Stimulated activated CD4-positive, alpha-beta T cell treated with anti-CD3 and anti-CD28 coated beads, TNF-alpha, amount 100 ng/mL, for 4 hours (primary cell): ENCODE data around the gene NDUFS1.
"Not testable (repeated sequence)": the region's sequence is repeated elsewhere in the genome, so short reads cannot be mapped to it uniquely, and the experiment has no call there.

Source experiments
- DNase-seq, 3 experiments: peaks; one replicate each; pipeline ENCODE4 v3.0.0-alpha.2; 2020; ENCODE audit warnings: low read depth in 3 of 3

Gene NDUFS1

GRCh38 chr2:206098872-206099271, 60.4 kb downstream of the NDUFS1 start:
- not testable (repeated sequence) for DNase-seq

- no peak for DNase-seq
These were observed 60.8 kb downstream of the NDUFS1 start for GRCh38 chr2:206098471-206098870.

GRCh38 chr2:206096876-206097275, 62.4 kb downstream of the NDUFS1 start:
- DNase-seq: no peak

- no peak for DNase-seq
These were observed 63.5 kb downstream of the NDUFS1 start for GRCh38 chr2:206095536-206096332.

GRCh38 chr2:206092297-206092696, 66.9 kb downstream of the NDUFS1 start:
- DNase-seq: no peak

GRCh38 chr2:206088248-206088647, 71.0 kb downstream of the NDUFS1 start:
- no peak for DNase-seq

- no peak for DNase-seq
These were observed 72.4 kb downstream of the NDUFS1 start for GRCh38 chr2:206086716-206087350.

GRCh38 chr2:206085742-206086445, 73.3 kb downstream of the NDUFS1 start, which contains the start of gene INO80D:
Gene INO80D, minus strand, starts transcription at chr2:206086174. Its CDS starts 23,158 bp downstream, at chr2:206063016.
- peak; percentile 58 to 63 (median 59) for DNase-seq

GRCh38 chr2:206084870-206085741, 74.1 kb downstream of the NDUFS1 start:
- DNase-seq: peak; percentile 13 to 38 (median 15)

- peak in 1 of 3 experiments; percentile 5 for DNase-seq
These were observed 74.8 kb downstream of the NDUFS1 start for GRCh38 chr2:206084439-206084869.

GRCh38 chr2:206083602-206084438, 75.4 kb downstream of the NDUFS1 start:
- no peak for DNase-seq

GRCh38 chr2:206082298-206082843, 76.9 kb downstream of the NDUFS1 start:
- DNase-seq: no peak

- DNase-seq: no peak
These were observed 78.3 kb downstream of the NDUFS1 start for GRCh38 chr2:206080927-206081326.

- DNase-seq: no peak
These were observed 79.4 kb downstream of the NDUFS1 start for GRCh38 chr2:206079699-206080465.

GRCh38 chr2:206077879-206078278, 81.4 kb downstream of the NDUFS1 start:
- not testable (repeated sequence) for DNase-seq

- no peak for DNase-seq
These were observed 84.1 kb downstream of the NDUFS1 start for GRCh38 chr2:206075113-206075512.

GRCh38 chr2:206071807-206072206, 87.4 kb downstream of the NDUFS1 start:
- DNase-seq: no peak

GRCh38 chr2:206069417-206069816, 89.8 kb downstream of the NDUFS1 start:
- no peak for DNase-seq

- DNase-seq: no peak
These were observed 91.0 kb downstream of the NDUFS1 start for GRCh38 chr2:206068207-206068606.
